GM19468 (cell line): ENCODE data around the gene C10orf105.

Experiments
- ATAC-seq: cut with Tn5 transposase; IDR thresholded peaks from one replicate; pipeline ENCODE4 v1.9.1; 2021; ENCODE audit warnings: mild to moderate bottlenecking, moderate library complexity, moderate number of reproducible peaks; ENCODE audit not compliant: unreplicated experiment; ENCODE audit errors: extremely low read depth

Gene C10orf105

GRCh38 chr10:71740069-71740653 lies 20.6 kb upstream of the C10orf105 start:
- no peak for ATAC-seq

GRCh38 chr10:71739358-71739900 lies 19.9 kb upstream of the C10orf105 start:
- ATAC-seq = no peak

GRCh38 chr10:71737834-71738197 lies 18.2 kb upstream of the C10orf105 start:
- no peak for ATAC-seq

GRCh38 chr10:71737001-71737833 lies 17.6 kb upstream of the C10orf105 start:
- ATAC-seq = no peak

- ATAC-seq = no peak
Measured at GRCh38 chr10:71736570-71736952, 17.0 kb upstream of the C10orf105 start.

- ATAC-seq = no peak
Measured at GRCh38 chr10:71735709-71736569, 16.4 kb upstream of the C10orf105 start.

GRCh38 chr10:71734797-71735196 lies 15.2 kb upstream of the C10orf105 start:
- no peak for ATAC-seq

GRCh38 chr10:71731791-71732190 lies 12.2 kb upstream of the C10orf105 start:
- no peak for ATAC-seq

- no peak for ATAC-seq
Measured at GRCh38 chr10:71729161-71729636, 9.6 kb upstream of the C10orf105 start.

- ATAC-seq = no peak
Measured at GRCh38 chr10:71727738-71728737, 8.5 kb upstream of the C10orf105 start.

- ATAC-seq = no peak
Measured at GRCh38 chr10:71727105-71727737, 7.6 kb upstream of the C10orf105 start.

- ATAC-seq = no peak
Measured at GRCh38 chr10:71726580-71727104, 7.1 kb upstream of the C10orf105 start.

- no peak for ATAC-seq
Measured at GRCh38 chr10:71725998-71726579, 6.5 kb upstream of the C10orf105 start.

- no peak for ATAC-seq
Measured at GRCh38 chr10:71725249-71725648, 5.7 kb upstream of the C10orf105 start.

GRCh38 chr10:71724539-71724938 lies 5.0 kb upstream of the C10orf105 start:
- ATAC-seq = no peak

- ATAC-seq = no peak
Measured at GRCh38 chr10:71723311-71723710, 3.7 kb upstream of the C10orf105 start.

GRCh38 chr10:71722849-71723248 lies 3.3 kb upstream of the C10orf105 start:
- no peak for ATAC-seq

- ATAC-seq = no peak
Measured at GRCh38 chr10:71721313-71721712, 1.7 kb upstream of the C10orf105 start.
